ENCODE results near the gene NPDC1. TPM values are rescaled to one million over a fixed set of nuclear protein-coding genes. Genes with fewer than 3 reads are reported as not detected.

The NPDC1 gene
- polyA plus RNA-seq, 1 experiment: 8.9 TPM

DNA sequence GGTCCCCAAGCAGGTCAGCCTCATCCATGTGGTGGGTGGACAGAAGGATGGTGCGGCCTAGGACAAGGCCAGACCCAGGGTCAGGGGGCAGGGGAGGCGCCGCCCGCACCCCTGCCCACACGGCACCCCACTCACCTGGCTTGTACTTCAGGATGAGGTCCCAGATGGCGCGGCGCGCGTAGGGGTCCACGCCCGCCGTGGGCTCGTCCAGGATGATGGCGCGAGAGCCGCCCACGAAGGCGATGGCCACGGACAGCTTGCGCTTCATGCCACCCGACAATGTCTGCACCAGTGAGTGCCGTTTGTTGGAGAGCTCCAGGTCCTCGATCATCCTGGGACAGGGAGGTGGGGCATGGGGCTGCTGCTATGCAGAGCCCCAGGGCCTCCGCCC lies 30.4 kb downstream of the NPDC1 start:
- no peaks in the 10 kb centered on the region for H3K27me3 ChIP-seq (ENCODE audit: control insufficient read depth, insufficient read depth, low read length)
- ChIA-PET POLR2A (no interaction called here), CTCF (interaction anchor here (0.6 to 1.8 kb wide), 2 partner anchors 11 to 14 kb away, joined by 3 to 6 read pairs; no protein-coding TSS in a partner anchor)
- TF ChIP-seq CTCF (IDR thresholded peaks at IDR 0.05; ENCODE audit: low read depth, low read length): no peak
- H3K4me3 ChIP-seq (ENCODE audit: low read depth, low read length): no peak overlapping the region
- DNase-seq (ENCODE audit: low read depth, low spot score): no peak
- H3K27ac ChIP-seq (ENCODE audit: low read depth, low read length): no peak overlapping the region
- H3K9me3 ChIP-seq (ENCODE audit: control insufficient read depth, insufficient read depth, low read length): peaks cover 58% of the 10 kb centered on the region

DNA sequence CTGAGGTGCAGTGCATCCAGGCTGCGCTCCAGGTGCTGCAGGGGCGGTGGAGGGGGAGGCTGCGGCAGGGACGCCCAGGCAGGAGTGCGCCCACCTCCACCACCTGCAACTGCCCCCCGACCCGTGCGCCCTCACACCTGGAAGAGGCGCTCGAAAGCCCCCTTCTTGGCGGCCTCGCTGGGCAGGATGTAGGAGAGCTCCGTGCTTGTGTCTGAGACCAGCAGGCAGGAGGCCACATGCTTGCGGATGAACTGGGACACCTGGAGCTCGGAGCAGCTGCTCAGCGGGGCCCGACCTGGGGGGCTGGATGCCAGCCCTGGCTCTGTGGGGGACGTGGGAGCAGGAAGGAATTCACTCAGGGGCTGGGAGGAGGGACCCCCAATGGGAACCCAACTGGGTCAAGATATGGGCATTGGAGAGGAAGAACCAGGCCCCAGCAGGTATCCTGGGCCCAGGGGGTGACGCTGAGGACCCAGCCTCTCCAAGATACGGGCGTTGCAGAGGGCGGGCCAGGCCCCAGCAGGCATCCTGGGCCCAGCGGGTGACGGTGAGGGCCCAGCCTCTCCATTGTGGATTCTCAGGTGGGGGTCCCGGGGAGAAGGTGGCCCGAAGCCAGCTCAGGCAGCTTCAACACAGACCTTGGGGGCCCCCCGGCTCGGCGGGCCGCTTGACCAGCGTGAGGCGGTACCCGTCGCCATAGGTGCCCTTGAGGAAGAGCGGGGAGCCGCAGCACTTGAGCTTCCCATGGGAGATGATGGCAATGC lies 31.0 kb downstream of the NPDC1 start:
- H3K4me3 ChIP-seq (ENCODE audit: low read depth, low read length): no peak overlapping the region
- CTCF ChIA-PET: interaction anchor here (0.6 to 1.8 kb wide), 2 partner anchors 12 to 14 kb away, joined by 3 to 6 read pairs; no protein-coding TSS in a partner anchor

DNA sequence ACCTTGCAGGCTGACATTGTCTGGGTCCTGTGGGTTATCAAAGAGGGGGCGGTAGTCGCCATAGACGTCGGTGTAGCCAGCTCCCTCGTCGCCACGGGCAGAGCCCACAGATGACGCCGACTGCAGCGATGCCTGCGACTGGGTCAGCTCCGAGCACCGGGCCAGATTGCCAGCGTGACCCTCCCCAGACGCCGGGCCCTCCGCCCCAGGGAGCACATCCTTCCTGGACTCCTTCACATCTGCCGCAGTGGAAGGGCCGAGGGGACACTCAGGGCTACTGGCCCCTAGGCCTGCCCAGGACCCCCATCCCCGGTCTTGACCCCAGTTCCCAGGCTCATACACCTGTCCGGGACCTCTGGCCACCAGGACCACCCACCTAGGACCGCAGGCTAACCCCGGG lies 31.8 kb downstream of the NPDC1 start:
- TF ChIP-seq CTCF (IDR thresholded peaks at IDR 0.05; ENCODE audit: low read depth, low read length): no peak
- no peak overlapping the region for H3K27ac ChIP-seq (ENCODE audit: low read depth, low read length)
- no peak overlapping the region for H3K4me3 ChIP-seq (ENCODE audit: low read depth, low read length)
- CTCF ChIA-PET: no interaction called here
- DNase-seq (ENCODE audit: low read depth, low spot score): no peak
- H3K9me3 ChIP-seq (ENCODE audit: control insufficient read depth, insufficient read depth, low read length): peaks cover 58% of the 10 kb centered on the region
- H3K27me3 ChIP-seq (ENCODE audit: control insufficient read depth, insufficient read depth, low read length): no peaks in the 10 kb centered on the region
- POLR2A ChIA-PET: no interaction called here

More for the DNA sequence above, 31.0 kb downstream of the NPDC1 start:
- POLR2A ChIA-PET: no interaction called here
- no peak overlapping the region for H3K27ac ChIP-seq (ENCODE audit: low read depth, low read length)
- H3K27me3 ChIP-seq (ENCODE audit: control insufficient read depth, insufficient read depth, low read length): no peaks in the 10 kb centered on the region
- DNase-seq (ENCODE audit: low read depth, low spot score): no peak
- H3K9me3 ChIP-seq (ENCODE audit: control insufficient read depth, insufficient read depth, low read length): peaks cover 58% of the 10 kb centered on the region
- TF ChIP-seq CTCF (IDR thresholded peaks at IDR 0.05; ENCODE audit: low read depth, low read length): no peak

DNA sequence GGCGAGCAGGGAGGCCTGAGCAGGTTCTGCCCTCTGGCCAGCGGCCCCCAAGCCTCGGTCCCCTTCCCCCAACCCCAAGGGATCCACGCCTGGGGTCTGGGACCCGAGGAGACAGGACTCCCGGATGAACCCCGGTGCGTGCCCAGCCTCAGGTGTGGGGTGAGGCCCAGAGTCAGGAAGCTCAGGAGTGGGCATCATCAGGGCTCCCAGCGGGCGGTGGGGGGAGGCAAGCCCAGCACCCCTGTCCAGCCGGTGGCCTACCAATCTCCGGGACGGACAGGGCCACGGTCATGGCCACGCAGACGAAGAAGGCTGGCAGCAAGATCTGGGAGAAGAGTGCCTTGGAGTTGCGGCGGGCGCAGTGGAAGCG lies 32.4 kb downstream of the NPDC1 start:
- peaks cover 58% of the 10 kb centered on the region for H3K9me3 ChIP-seq (ENCODE audit: control insufficient read depth, insufficient read depth, low read length)
- H3K27me3 ChIP-seq (ENCODE audit: control insufficient read depth, insufficient read depth, low read length): no peaks in the 10 kb centered on the region
- TF ChIP-seq CTCF (IDR thresholded peaks at IDR 0.05; ENCODE audit: low read depth, low read length): no peak
- no peak overlapping the region for H3K27ac ChIP-seq (ENCODE audit: low read depth, low read length)
- H3K4me3 ChIP-seq (ENCODE audit: low read depth, low read length): no peak overlapping the region
- DNase-seq (ENCODE audit: low read depth, low spot score): no peak
- ChIA-PET CTCF (no interaction called here), POLR2A (no interaction called here)

DNA sequence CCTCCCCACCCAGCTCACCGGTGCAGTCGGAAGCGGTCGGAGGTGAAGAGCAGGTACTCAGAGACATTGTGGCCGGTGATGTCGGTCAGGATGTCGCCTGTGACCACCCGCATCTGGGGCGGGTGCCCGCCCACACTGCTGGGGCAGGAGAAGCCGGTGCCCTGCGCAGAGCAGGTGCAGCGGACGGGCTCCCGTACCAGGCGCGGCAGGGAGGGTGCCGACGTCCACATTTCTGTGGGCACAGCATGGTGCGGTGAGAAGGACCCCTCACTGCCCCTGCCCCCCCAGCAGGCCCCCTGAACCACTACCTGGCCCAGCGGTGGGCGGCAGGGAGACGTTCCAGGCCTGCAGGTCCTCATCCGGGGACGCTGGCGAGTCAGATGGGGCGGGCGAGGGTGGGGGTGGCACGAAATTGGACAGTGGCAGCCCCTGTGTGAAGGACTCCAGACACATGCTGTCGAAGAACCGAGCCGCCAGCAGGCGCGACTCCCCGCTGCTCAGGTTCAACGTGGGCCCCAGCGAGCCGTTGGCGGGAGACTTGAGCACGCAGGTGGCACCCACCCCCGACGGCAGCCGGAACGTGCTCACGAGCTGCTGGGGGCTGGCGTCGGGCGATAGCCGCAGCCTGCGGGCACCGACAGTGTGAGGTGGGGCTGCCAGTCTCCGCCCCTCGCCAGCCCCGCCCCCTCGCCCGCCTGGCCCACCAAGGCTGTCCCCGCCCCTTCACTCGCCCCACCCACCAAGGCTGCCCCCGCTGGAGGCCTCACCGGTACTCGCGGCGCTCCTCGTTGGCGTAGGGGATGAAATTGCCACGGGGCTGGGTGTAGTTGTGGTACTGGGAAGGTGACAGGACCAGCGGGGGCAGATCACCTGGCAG lies 33.0 kb downstream of the NPDC1 start:
- Histone ChIP-seq H3K27ac (ENCODE audit: low read depth, low read length) (no peak overlapping the region), H3K4me3 (ENCODE audit: low read depth, low read length) (no peak overlapping the region), H3K27me3 (ENCODE audit: control insufficient read depth, insufficient read depth, low read length) (no peaks in the 10 kb centered on the region), H3K9me3 (ENCODE audit: control insufficient read depth, insufficient read depth, low read length) (peaks cover 57% of the 10 kb centered on the region)
- no peak for TF ChIP-seq CTCF (IDR thresholded peaks at IDR 0.05; ENCODE audit: low read depth, low read length)
- CTCF ChIA-PET: no interaction called here
- POLR2A ChIA-PET: no interaction called here
- no peak for DNase-seq (ENCODE audit: low read depth, low spot score)
